ENCODE measurements around the gene LCLAT1.
"Not testable (repeated sequence)": the region's sequence is repeated elsewhere in the genome, so short reads cannot be mapped to it uniquely, and the experiment has no call there.

LCLAT1 gene

DNA sequence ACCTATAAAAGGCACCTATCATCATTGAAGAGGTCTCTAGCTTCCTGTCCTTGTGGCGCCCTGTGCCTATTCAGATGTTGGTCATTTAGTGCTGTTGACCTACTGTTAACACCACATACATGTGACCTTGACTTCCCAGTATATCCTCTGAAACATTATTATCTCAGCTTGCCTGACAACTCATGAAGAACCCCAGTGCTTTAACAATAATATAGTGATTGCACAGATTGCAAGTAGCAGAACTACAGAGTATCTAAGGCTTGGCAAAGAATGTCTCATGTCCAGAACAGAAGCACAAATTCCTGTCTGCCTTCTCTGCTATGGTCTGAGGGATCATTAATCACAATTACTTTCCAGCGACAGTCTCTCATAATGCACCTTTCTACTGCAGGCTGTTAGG is 165.3 kb downstream of the LCLAT1 start:
- DNase-seq = no peak

DNA sequence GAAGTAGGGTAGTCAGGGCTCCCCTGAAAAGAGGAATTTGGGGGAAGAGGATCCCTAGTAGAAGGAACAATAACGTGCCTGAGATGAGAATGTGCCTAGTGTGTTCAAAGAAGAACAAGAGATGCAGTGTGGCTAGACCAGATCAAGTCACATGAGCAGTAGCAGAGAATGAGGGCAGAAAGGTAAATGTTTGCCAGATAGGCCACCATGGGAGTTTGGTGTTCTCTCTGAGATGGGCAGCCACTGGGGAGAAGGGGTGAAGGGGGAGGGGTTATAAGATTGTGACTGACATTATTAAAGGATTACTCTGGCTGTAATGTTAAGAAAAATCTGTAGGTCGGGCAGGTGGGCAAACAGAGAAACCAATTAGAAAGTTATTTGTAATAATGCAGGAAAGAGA is 166.0 kb downstream of the LCLAT1 start:
- DNase-seq = no peak

DNA sequence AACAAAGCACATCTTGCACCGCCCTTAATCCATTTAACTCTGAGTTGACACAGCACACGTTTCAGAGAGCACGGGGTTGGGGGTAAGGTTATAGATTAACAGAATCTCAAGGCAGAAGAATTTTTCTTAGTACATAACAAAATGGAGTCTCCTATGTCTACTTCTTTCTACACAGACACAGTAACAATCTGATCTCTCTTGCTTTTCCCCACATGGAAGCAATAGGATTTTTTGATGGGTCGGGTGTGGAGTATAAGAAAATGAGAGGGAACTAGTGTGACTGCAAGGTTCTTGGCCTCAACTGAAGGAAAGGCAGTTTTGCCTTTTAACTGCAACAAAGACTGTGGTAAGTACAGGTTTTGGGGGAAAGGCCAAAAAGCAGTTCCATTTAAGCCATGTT is 167.2 kb downstream of the LCLAT1 start:
- DNase-seq = not testable (repeated sequence)

DNA sequence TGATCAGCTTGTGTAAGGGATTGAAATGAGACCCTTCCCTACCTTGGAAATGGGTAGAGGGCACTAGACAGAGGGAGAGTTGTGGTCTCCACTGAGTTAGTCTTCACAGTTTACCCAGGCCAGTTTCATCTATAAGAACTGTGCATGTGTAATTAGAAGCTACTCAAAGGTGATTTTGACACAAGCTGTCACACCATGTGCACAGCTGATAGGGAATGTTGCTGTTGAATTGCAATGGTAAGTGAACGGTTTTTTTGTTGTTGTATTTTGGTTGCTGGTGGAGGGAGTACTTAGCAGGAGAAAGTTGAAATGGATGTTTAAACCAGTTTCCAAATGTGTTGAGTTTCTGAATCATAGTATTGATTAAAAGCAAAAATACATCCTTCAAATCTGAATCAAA is 168.9 kb downstream of the LCLAT1 start:
- no peak for DNase-seq

DNA sequence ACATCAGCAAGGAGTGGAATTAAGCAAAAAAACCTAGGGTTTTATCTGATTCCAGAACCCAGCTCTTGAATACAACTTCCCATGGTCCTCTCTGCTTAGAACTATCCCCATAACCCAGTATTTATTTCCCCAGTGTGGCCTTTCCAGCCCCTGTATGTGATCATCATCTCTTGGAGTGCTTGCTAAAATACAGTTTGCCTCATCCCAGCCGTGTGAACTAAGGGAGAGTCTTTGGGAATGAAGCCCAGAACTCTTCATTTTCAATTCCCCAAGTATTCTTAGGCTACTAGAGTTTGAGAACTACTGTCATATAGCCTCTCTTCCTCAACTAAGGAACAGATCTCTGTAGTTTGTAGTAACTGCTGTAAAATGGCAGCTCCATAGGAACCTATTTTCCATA is 173.1 kb downstream of the LCLAT1 start:
- no peak for DNase-seq

DNA sequence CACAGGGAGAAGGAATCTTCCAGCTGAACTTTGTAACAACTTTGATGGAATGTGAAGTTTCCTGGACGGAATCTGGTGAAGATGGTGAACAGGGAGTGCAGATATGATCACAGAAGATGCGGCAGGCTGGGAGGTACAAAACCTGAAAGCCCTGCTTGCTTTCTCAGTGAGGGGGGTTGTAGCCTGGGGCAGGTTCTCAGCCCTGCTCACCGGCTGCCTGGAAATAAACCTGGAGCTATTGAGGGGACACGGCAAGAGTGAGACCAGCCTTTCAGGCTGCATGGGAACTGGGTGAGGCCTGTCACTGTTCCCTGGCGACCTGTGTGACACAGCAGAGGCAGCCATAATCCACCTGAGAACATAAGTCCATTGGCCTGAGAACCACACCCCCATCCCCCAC is 174.8 kb downstream of the LCLAT1 start:
- no peak for DNase-seq

DNA sequence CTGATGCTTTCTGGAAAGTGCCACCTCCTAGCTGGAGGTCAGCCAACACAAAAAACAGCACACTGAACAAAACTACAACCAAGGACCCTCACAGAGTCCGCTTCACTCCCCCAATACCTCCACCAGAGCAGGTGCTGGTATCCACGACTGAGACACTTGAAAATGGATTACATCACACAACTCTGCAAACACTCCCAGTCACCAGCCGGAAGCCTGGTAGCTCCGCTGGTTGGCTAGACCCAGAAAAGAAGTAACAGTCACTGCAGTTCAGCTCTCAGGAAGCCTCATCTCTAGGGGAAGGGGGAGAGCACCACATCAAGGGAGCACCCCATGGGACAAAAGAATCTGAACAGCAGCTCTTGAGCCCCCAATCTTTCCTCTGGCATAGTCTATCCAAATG is 175.4 kb downstream of the LCLAT1 start:
- no peak for DNase-seq

DNA sequence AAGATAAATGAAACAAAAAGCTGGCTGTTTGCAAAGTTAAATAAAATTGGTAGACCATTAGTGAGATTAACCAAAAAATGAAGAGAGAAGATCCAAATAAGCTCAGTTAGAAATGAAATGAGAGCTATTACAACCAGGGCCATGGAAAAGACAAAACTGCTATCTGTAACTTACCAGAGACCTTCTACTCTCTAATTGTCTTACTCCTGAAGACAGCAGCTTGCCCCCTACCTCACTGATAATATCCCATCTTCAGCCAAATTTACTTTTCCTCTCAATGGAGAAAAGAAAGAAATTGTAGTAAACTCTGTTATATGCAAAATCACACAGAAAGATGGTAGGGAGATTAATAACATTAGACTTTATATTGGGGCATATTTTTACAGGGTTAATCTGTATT is 178.2 kb downstream of the LCLAT1 start:
- no peak for DNase-seq

DNA sequence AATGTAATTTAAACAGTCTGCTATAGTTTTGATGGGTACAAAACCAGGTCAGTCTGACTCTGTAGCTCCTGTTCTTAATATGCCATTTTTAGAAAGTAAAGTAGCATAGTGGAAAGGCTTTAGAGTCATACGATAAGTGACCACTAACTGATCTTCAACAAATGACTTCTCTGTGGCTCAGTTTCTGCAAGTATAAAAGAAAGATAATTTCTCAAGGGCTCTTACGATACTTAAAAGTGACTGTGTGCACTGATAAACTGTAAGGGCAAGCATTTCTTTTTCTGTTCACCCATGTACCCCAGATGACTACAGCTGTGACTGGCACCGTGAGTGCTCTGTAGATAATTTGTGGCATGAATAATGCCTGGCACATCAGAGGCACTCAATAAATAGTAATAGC is 178.7 kb downstream of the LCLAT1 start:
- no peak for DNase-seq

DNA sequence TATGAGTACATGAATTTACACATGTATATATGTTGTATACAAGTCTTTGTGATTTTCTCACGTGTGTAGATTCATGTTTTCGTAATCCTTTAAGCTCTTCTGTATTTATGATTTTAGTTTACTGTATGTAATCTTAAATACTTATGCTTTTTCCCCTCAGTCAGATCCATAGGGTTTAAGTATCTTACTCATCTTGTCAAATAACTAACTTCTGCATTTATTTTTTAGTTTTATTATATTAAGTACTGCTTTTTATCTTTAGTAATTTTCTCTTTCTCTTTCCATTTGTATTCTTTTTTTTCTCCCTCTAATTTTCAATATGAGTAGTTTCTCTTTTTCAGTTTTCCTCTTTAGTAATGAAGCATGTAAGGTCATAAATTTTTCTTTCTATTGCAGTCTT is 179.4 kb downstream of the LCLAT1 start:
- no peak for DNase-seq

DNA sequence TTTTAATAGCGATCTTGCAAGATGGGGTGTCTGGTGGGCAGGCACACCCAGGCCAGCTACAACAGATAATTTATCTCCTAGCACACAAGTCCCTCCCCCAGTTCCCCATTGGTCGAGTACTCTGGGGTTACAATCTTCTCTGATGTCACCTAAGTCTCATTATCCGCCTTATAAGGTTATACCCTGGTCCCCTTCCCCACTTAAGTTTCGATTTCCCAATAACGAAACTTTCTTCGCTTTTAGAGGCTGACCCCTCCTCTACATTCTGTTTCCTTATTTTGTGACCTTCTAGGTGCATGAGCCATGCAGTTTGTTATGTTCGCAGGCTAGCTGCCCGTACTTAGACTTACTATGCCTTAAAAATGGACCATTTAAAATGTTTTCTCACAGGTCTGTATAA is 180.1 kb downstream of the LCLAT1 start:
- no peak for DNase-seq

DNA sequence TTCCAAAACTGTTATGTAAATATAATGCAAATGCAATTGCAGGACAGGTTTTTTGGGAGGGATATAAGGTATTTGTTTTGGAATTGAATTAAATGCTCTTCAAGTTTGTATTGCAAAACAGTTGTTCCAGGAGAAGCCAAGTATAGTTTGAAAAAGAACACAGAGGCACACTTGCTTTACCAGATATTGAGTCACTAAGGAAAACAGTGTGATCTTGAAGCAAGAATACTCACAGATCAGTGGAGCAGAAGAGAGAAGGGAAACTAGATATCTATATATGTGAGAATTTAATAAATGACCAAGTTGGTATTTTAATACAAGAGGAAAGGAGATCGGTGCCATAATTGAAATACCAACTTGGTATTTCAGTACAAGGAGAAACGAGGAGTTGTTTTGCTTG is 181.3 kb downstream of the LCLAT1 start:
- DNase-seq = no peak

DNA sequence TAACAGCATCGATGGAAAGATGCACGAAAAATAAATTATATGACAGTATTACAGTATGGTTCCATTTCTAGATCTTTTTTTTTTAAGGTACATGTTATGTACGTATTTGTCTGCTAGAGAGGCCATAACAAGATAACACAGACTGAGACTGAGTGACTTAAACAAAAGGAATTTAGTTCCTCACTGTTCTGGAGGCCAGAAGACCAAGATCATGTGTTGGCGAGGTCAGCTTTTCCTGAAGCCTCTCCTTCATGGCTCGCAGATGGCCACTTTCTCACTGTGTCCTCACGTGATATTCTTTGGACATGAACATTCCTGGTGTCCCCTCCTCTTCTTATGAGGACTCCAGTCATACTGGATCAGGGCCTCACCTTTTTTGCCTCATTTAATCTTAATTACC is 182.8 kb downstream of the LCLAT1 start:
- DNase-seq = peak; percentile 73

DNA sequence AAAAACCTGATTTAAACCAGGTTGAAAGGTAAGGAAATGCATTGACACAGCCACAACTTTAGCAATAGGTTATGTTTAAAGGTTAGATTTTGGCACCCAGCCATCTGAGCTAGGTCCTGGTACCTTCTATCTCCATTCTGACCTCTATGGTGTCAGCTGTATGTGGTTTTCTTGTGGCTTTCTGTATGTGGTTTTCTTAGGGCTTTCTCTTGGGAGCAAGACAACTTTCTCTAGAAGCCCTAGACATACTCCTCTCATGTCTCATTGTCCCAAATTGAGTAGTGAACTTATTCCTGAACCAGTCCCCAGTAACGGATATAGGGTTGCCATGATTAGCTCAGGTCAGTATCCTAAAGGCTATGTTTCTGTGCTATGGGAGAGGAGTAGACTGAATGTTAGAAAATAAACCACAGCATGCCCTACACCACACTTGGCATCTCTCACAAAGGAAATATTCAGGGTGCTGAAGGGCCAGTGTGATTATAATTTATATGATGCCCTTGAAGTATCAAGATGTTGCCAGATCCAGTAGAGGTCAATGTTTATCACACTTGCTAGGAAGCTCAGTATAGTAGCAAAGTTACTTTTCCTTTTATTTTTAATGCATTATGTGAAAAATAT is 184.1 kb downstream of the LCLAT1 start:
- no peak for DNase-seq

DNA sequence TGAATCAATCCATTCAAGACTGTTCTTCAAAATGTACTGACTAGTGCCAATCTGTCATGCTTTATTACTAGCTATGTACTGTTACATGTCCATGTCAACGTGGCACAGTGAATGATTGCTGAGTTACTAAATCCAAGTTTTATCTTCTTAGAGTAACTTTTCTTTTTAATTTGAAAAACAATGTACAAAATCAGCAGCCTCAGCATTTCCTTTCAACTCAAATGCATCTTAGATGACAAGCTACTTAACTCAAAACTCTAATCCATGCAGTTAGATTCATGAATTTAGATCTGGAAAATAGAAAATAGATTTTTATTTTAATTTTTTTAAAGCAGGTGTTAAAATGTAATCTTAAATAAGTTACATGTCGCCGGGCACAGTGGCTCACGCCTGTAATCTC is 186.0 kb downstream of the LCLAT1 start:
- no peak for DNase-seq

DNA sequence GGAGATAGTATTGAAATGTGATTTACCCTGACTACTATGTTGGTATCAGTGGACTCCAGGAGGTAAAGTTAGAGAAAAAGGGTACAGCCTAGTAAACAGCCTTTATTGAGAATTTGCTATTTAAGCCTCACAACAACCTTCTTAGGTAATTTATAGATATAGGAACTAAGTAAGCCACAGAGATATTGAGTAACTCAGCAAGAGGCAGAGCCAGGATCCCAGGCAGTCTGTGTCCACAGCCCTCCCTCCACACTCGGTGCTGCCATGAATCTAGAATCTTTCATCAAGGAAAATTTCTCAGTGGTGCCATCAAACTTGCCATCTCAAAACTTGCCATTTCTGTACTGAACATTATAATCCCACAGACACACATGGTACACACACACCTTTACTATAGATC is 189.3 kb downstream of the LCLAT1 start:
- no peak for DNase-seq

DNA sequence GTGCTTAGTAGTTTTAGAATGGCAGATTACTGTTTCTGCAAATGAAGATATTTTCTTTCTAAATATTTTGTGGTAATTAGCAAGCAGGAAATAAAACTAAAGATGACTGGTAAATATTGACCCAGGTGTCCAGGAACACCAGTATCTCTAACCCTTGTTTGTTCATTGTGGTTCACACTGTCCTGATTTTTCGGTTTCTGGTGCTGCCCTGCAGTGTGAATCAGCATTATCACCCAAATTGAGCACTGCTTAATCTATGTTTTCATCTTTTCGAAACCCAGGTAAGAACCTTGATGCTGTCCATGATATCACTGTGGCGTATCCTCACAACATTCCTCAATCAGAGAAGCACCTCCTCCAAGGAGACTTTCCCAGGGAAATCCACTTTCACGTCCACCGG is 192.8 kb downstream of the LCLAT1 start:
- DNase-seq = no peak

DNA sequence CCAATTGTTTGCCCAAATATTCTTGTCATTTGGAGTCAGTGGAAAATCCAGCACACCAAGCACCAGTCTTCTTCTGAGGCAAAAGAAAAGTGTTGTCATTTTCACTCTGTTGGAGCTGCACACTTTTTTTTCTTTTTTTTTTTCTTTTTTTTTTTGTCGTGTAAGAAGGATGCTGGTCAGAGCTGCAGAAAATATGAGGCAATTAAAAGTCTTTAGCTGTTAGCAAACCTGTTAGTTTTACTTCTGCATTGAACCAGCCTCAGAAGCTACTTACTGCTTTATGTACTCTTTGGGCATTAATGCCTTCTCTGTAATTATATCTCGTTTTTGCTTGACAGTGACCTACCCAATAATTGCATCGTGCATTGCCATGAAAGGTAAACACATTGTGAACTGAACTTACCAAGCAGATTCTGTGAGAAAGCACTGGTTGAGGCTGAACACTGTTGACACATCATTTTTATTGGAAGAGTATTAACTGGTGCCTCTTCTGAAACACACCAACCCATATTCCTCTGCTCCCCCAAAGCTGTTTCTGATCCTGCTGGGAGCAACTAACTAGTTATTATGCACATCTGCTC is 194.8 kb downstream of the LCLAT1 start:
- DNase-seq = no peak

DNA sequence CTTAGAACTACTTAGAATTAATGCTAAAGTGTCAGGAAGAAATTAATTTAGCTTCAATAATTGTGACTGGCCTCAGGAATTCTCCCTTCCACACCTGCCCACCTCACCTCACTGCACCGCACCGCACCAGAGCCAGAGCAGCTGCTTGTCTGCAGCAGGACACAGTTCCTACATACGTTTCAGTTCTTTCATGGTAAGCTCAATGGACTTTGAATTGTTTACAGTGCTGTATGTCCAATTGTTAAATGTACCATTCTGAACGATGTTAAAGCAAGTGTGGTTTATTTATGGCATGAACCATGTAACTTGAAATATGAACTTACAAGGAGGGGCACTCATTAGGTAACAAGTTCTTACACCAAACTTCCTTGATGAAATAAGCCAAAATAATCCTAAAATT is 196.0 kb downstream of the LCLAT1 start:
- not testable (repeated sequence) for DNase-seq

DNA sequence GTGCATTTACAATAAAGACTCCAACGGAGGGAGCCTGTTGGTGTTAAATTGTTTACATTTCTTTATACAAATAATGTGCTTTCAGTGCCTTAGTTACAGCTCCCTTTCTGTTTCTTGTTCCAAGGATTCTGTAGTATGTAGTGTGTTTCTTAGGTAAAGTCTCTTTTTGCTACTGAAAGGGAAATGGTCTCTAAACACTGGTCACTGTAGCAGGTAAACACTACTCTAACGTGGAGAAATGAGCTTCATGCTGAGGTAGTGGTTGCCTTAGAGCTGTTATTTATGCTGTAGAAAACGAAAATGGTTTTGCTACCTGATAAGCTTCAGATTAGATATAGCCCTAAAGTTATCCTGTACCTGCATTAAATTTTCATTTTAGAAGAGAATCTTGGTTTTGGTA is 196.6 kb downstream of the LCLAT1 start:
- DNase-seq = no peak

DNA sequence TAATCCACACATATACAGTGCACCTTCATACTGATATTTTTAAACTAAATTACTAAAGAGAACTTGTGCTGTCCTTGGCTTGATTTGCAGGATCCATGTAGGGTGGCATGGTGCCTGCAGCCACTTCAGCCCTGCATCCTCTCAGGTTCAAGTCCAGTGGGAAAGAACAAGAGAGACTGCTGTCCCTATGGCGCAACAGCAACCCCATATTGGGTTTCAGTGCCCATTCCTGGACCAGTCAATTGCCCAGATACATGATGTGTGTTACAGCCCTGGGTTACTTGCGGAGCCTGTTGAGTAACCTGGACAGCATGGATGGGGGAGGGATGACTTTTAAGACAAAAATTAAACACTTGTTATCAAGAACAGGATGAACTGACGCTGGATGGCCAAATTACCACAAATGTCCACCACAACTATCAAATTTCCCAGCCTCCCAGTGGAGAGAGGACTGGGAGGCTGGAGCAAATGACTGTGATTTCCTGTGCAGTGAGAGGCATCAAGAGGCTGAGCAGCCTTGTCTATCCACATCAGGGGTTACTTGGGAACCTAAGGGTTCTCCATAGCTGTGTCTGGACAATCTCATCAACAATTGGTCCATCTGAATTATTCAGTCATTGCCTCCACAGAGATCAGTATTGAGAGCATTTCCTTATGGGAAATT is 198.2 kb downstream of the LCLAT1 start:
- DNase-seq = no peak

DNA sequence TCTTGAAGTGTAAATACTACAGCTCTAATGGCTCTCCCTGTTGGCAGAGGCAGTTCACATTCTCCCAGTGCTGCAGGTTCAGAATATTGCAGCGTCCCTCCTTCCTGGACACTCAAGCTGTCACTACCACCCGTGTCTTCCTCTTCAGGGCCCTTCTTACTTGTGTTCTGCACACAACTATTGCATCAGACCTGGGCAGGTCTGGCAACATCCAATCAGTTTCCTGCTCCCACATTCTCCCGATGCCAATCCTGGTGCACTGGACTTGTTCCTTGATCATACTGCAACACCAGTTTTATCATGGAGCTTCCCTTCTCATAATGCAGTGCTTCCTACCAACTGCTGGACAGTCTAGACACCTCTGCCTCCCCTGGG is 198.7 kb downstream of the LCLAT1 start:
- DNase-seq = no peak

DNA sequence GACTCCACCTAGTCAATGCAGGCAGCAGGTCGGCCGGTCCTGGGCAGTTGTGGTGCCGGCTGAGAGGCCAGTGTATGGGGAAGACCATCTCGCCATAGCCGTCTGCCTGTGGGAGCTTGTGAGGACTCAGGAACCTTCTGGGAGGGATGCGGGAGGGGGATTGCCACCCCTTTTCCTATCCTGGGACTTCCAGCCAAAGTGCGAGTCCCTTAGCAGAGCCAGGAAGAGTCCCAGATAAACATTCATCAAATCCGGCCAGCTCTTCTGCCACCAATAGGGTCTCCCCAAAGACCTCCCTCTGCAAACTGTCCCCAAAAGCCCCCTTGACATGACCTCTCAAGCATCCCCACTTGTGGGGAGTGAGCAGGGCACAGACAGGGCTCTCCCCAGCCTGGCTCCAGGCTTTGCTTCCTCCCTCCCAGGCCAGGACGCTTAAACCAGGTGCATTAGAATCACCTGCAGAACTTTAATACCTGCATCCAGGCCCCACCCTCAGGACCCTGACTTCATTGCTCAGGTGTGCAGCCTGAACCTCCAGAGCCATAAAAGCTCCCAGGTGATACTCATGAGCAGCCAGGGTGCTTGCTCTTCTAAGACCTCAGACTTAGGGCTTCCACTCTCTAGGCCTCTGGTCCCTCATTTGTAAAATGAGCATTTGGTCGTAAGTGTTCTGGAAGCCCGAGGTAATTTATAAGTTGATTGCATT is 200.9 kb downstream of the LCLAT1 start:
- DNase-seq = no peak

DNA sequence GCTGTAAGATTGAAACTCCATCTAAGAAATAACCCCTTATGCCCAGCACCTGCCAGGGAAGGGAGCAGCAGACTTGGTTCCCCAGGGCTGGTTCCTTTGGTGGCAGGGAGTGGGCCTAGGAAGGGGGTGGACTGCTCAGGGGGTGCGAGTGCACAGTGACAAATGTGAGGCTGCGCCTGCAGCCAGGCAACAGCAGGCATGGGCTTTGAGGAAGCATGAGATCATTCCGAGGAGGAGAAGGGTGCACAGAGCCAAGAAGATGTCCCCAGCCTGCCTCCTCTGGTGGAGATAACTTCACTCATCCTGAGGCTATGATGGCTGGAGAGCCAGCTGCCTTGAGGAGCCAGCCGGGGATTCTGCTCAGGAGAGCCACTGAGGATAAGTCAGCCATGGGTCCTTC is 202.2 kb downstream of the LCLAT1 start:
- DNase-seq = no peak
